H1 (cell line): ENCODE results near the gene POU2AF3. TPM values are rescaled to one million over a fixed set of nuclear protein-coding genes. Genes with fewer than 3 reads are reported as not detected.

Experiments
- CTCF ChIA-PET: fragments of 300-600 bp; sonication (Branson Sonifier 250); formaldehyde crosslinking; loops from one replicate; lab custom pipeline; 2021; ENCODE audit not compliant: partially characterized antibody; lab: Charles Lee
- POLR2A ChIA-PET: fragments of 300-600 bp; sonication (Branson Sonifier 250); formaldehyde crosslinking; loops from one replicate; lab custom pipeline; 2021; ENCODE audit warnings: inconsistent platforms; ENCODE audit not compliant: partially characterized antibody; lab: Charles Lee
- DNase-seq, 2 experiments: peaks; one replicate each; pipeline versions ENCODE4 v3.0.0 to v3.0.0-alpha.2; 2010 to 2022; ENCODE audit warnings: low spot score in 2 of 2, low read depth in 1 of 2, mixed read lengths in 1 of 2
- FAIRE-seq: peaks from 2 replicates; lab custom pipeline; 2011; peaks lifted over from hg19 to GRCh38; lab: Jason Lieb, UNC
- H2AFZ ChIP-seq: 2 replicates; pipeline ENCODE4 v1.8.1; 2012; ENCODE audit warnings: low read length, inconsistent platforms
- H2AK5ac ChIP-seq: 2 replicates; pipeline ENCODE4 v1.6.1; 2013; ENCODE audit warnings: low read depth, low read length
- H2BK120ac ChIP-seq: replicated peaks from 2 replicates; pipeline ENCODE3; 2013; ENCODE audit warnings: low read depth, low read length, inconsistent platforms
- H2BK12ac ChIP-seq: 2 replicates; pipeline ENCODE4 v1.6.1; 2013; ENCODE audit warnings: low read depth, low read length
- H2BK15ac ChIP-seq: 2 replicates; pipeline ENCODE4 v1.6.1; 2013; ENCODE audit warnings: low read length
- H2BK20ac ChIP-seq: 2 replicates; pipeline ENCODE4 v1.6.1; 2013; ENCODE audit warnings: low read length
- H2BK5ac ChIP-seq: 2 replicates; pipeline ENCODE4 v1.6.1; 2013; ENCODE audit warnings: low read depth, low read length
- H3K14ac ChIP-seq: 2 replicates; pipeline ENCODE4 v1.6.1; 2013; ENCODE audit warnings: inconsistent platforms; ENCODE audit not compliant: insufficient read length
- H3K18ac ChIP-seq: 2 replicates; pipeline ENCODE4 v1.6.1; 2013; ENCODE audit warnings: low read length; ENCODE audit errors: extremely low read depth
- H3K23ac ChIP-seq: 2 replicates; pipeline ENCODE4 v1.6.1; 2013; ENCODE audit warnings: inconsistent platforms; ENCODE audit not compliant: insufficient read length
- H3K23me2 ChIP-seq: 2 replicates; pipeline ENCODE4 v1.6.1; 2013; ENCODE audit warnings: low read depth, low read length
- H3K27ac ChIP-seq: 2 replicates; pipeline ENCODE4 v1.6.1; 2011; ENCODE audit warnings: low read depth, low read length, inconsistent platforms
- H3K27me3 ChIP-seq, 4 experiments: replicated peaks in 1 of 4; 1 replicate in 1 of 4; 2 replicates in 3 of 4; pipeline versions ENCODE4 v1.6.1 to v1.8.1; 2011 to 2013; ENCODE audit warnings: low read length in 3 of 4, mild to moderate bottlenecking in 3 of 4, inconsistent platforms in 2 of 4, mixed read lengths in 2 of 4, moderate library complexity in 1 of 4; ENCODE audit not compliant: control insufficient read depth in 3 of 4, insufficient read depth in 3 of 4; ENCODE audit errors: extremely low read depth in 1 of 4
- H3K36me3 ChIP-seq, 4 experiments: 2 replicates each; pipeline versions ENCODE4 v1.6.1 to v1.8.1; 2011 to 2013; ENCODE audit warnings: mild to moderate bottlenecking in 4 of 4, low read length in 3 of 4, moderate library complexity in 2 of 4, control low read depth in 1 of 4, inconsistent platforms in 1 of 4; ENCODE audit not compliant: insufficient read depth in 4 of 4, control insufficient read depth in 2 of 4
- H3K4ac ChIP-seq: replicated peaks from 2 replicates; pipeline ENCODE3; 2013; ENCODE audit warnings: low read length, low read depth, mixed read lengths, inconsistent platforms; ENCODE audit not compliant: insufficient read length
- H3K4me1 ChIP-seq, 4 experiments: replicated peaks in 1 of 4; 1 replicate in 1 of 4; 2 replicates in 3 of 4; pipeline versions ENCODE4 v1.6.1 to v1.8.1; 2011 to 2013; ENCODE audit warnings: low read length in 3 of 4, inconsistent platforms in 2 of 4, mixed read lengths in 1 of 4; ENCODE audit not compliant: insufficient read depth in 4 of 4, control insufficient read depth in 3 of 4
- H3K4me2 ChIP-seq, 2 experiments: 2 replicates each; pipeline versions ENCODE4 v1.6.1 to v1.8.1; 2011 to 2013; ENCODE audit warnings: low read depth in 2 of 2, low read length in 2 of 2, control low read depth in 1 of 2, inconsistent platforms in 1 of 2, mild to moderate bottlenecking in 1 of 2; ENCODE audit not compliant: insufficient read depth in 1 of 2
- H3K4me3 ChIP-seq, 4 experiments: fragments of 200-600, 300-600 bp in 1 of 4; sonication (generic), shearing (Covaris generic), sonication (Bioruptor Twin) in 1 of 4; 2 replicates each; pipeline versions ENCODE4 v1.5.1 to v1.8.1; 2011 to 2016; ENCODE audit warnings: low read length in 4 of 4, low read depth in 3 of 4, control low read depth in 2 of 4, inconsistent platforms in 2 of 4, mild to moderate bottlenecking in 2 of 4, mixed read lengths in 1 of 4, moderate library complexity in 1 of 4; ENCODE audit not compliant: insufficient read depth in 2 of 4; ENCODE audit errors: extremely low read depth in 1 of 4
- H3K56ac ChIP-seq: replicated peaks from 2 replicates; pipeline ENCODE3; 2013; ENCODE audit warnings: low read depth, mild to moderate bottlenecking, mixed read lengths, low read length, inconsistent platforms; ENCODE audit not compliant: insufficient read length
- H3K79me1 ChIP-seq: 2 replicates; pipeline ENCODE4 v1.6.1; 2013; ENCODE audit warnings: low read depth, low read length, control low read depth
- H3K79me2 ChIP-seq, 2 experiments: 2 replicates each; pipeline versions ENCODE4 v1.6.1 to v1.8.1; 2012 to 2013; ENCODE audit warnings: low read length in 2 of 2, mild to moderate bottlenecking in 2 of 2, inconsistent platforms in 1 of 2; ENCODE audit not compliant: insufficient read depth in 2 of 2, control insufficient read depth in 1 of 2
- H3K9ac ChIP-seq, 4 experiments: replicated peaks in 1 of 4; 1 replicate in 1 of 4; 2 replicates in 3 of 4; pipeline versions ENCODE4 v1.6.1 to v1.8.1; 2011 to 2013; ENCODE audit warnings: low read depth in 3 of 4, low read length in 3 of 4, control low read depth in 2 of 4, mild to moderate bottlenecking in 2 of 4, moderate library complexity in 2 of 4, inconsistent platforms in 1 of 4; ENCODE audit errors: extremely low read depth in 1 of 4
- H3K9me3 ChIP-seq, 2 experiments: 2 replicates each; pipeline versions ENCODE4 v1.6.1 to v1.8.1; 2012 to 2013; ENCODE audit warnings: mild to moderate bottlenecking in 2 of 2, moderate library complexity in 2 of 2, control low read depth in 1 of 2, inconsistent platforms in 1 of 2, low read depth in 1 of 2, low read length in 1 of 2, mixed read lengths in 1 of 2; ENCODE audit not compliant: insufficient read depth in 2 of 2
- H4K20me1 ChIP-seq, 2 experiments: replicated peaks in 1 of 2; 2 replicates each; pipeline versions ENCODE3 to v1.8.1; 2011 to 2013; ENCODE audit warnings: inconsistent platforms in 2 of 2, low read length in 2 of 2, mild to moderate bottlenecking in 1 of 2; ENCODE audit not compliant: insufficient read depth in 2 of 2, control insufficient read depth in 1 of 2
- H4K5ac ChIP-seq: 2 replicates; pipeline ENCODE4 v1.6.1; 2013; ENCODE audit warnings: low read length, low read depth, mixed read lengths, inconsistent platforms; ENCODE audit not compliant: insufficient read length
- H4K8ac ChIP-seq: 2 replicates; pipeline ENCODE4 v1.8.0; 2013; ENCODE audit warnings: mild to moderate bottlenecking, moderate library complexity, low read length, inconsistent platforms; ENCODE audit not compliant: insufficient read depth; ENCODE audit errors: extremely low read depth
- H4K91ac ChIP-seq: replicated peaks from 2 replicates; pipeline ENCODE3; 2013; ENCODE audit warnings: low read length, mixed read lengths, inconsistent platforms; ENCODE audit not compliant: insufficient read length
- KDM4A ChIP-seq: IDR thresholded peaks from one replicate; pipeline ENCODE4 v1.7.1; 2012; ENCODE audit warnings: low read depth, mild to moderate bottlenecking, moderate library complexity, low read length, inconsistent platforms; ENCODE audit not compliant: severe bottlenecking
- MAFK ChIP-seq: IDR thresholded peaks from 2 replicates; pipeline ENCODE4 v1.6.1; 2012; ENCODE audit warnings: low read depth, mild to moderate bottlenecking, improper control_type of control experiment, low read length
- RXRA ChIP-seq: IDR thresholded peaks from 2 replicates; pipeline ENCODE4 v1.6.1; 2011; ENCODE audit warnings: low read depth, mild to moderate bottlenecking, low read length, moderate library complexity; ENCODE audit not compliant: insufficient read depth
- SAP30 ChIP-seq: fragments of 300-600 bp; sonication (generic); IDR thresholded peaks from 2 replicates; pipeline ENCODE4 v1.7.1; 2012; ENCODE audit warnings: low read length, moderate library complexity, mild to moderate bottlenecking, inconsistent platforms; ENCODE audit not compliant: insufficient read depth, insufficient replicate concordance
- SP4 ChIP-seq: IDR thresholded peaks from 2 replicates; pipeline ENCODE4 v1.6.1; 2012; ENCODE audit warnings: low read length, inconsistent platforms
- TEAD4 ChIP-seq: IDR thresholded peaks from 2 replicates; pipeline ENCODE4 v1.6.1; 2012; ENCODE audit warnings: low read depth, low read length, inconsistent platforms, mixed read lengths
- WGBS, 2 experiments: shearing (Covaris generic) in 1 of 2; methylation state at CpG; one replicate each; pipeline versions ENCODE4 v1.1.6 to v1.1.7; 2013 to 2015; ENCODE audit warnings: low lambda C conversion rate in 2 of 2, mixed read lengths in 2 of 2, inconsistent platforms in 1 of 2, low coverage in 1 of 2, missing lambda C conversion rate in 1 of 2; ENCODE audit not compliant: insufficient replicate concordance in 2 of 2, insufficient coverage in 1 of 2, insufficient read length in 1 of 2; ENCODE audit errors: extremely low coverage in 1 of 2, missing lambda C conversion rate in 1 of 2; 5-methylcytosine and 5-hydroxymethylcytosine counted together
- polyA plus RNA-seq, 7 experiments: library from polyadenylated mRNA; depleted of rRNA in 3 of 7; stranded (reverse) in 5 of 7; unstranded in 2 of 7; fragments of >200 nt in 5 of 7; fragments of 200-250 nt in 2 of 7; gene quantifications; 1 replicate in 5 of 7; 2 replicates in 1 of 7; 4 replicates in 1 of 7; pipeline versions ENCODE4 v1.2.1 to v1.2.3, GENCODE V29; 2011 to 2013; ENCODE audit warnings: missing spikeins in 2 of 7, mixed read lengths in 2 of 7
- total RNA-seq: library from RNA; stranded (reverse); fragmentation: NEBNext Ultra II Directional; extraction: Animal tissue kit (Norgen Biotek cat#: 25700); gene quantifications from 2 replicates; pipeline ENCODE4 v1.2.1, GENCODE V29; 2021

POU2AF3 gene
- total and polyA plus RNA-seq, 2 of the 8 experiments (the other 6 are each of a cell fraction or from before 2014, with no cell fraction given), result 1.2 to 5.7 TPM

- H3K79me2 ChIP-seq, result no peaks in the 10 kb centered on the region
- H3K4me2 ChIP-seq, result no peak overlapping the region
- H3K56ac ChIP-seq, result no peak overlapping the region
- no peak overlapping the region for H4K5ac ChIP-seq
- no peak overlapping the region for H2BK15ac ChIP-seq
- H3K4ac ChIP-seq, result no peak overlapping the region
- H3K14ac ChIP-seq, result no peak overlapping the region
- CTCF ChIA-PET, result interaction anchor here (1.3 to 1.9 kb wide), 3 partner anchors 87 to 93 kb away, joined by 3 to 8 read pairs (median 6); no protein-coding TSS in a partner anchor
- H3K4me1 ChIP-seq, result peaks cover 0 to 4% (median 1%) of the 10 kb centered on the region in 4 experiments; a peak in 2 of 7 replicates
- no peak for DNase-seq
- no peak overlapping the region for H3K9ac ChIP-seq
- H2BK12ac ChIP-seq, result no peak overlapping the region
- H4K8ac ChIP-seq, result no peak overlapping the region
- no peaks in the 10 kb centered on the region for H4K20me1 ChIP-seq
- H3K23me2 ChIP-seq, result no peaks in the 10 kb centered on the region
- no peaks in the 10 kb centered on the region for H3K79me1 ChIP-seq
- H3K9me3 ChIP-seq, result no peaks in the 10 kb centered on the region
- no peak for FAIRE-seq
- no peak overlapping the region for H3K27ac ChIP-seq
- H2BK120ac ChIP-seq, result no peak overlapping the region
- no peak overlapping the region for H2AFZ ChIP-seq
- TF ChIP-seq MAFK (no peak), SAP30 (no peak), SP4 (no peak), KDM4A (no peak), RXRA (no peak), TEAD4 (no peak)
- H2BK5ac ChIP-seq, result no peak overlapping the region
- H2AK5ac ChIP-seq, result peak overlapping the region; percentile 53; the same call in 1 of the 2 replicates
- H2BK20ac ChIP-seq, result no peak overlapping the region
- no peak overlapping the region for H3K23ac ChIP-seq
- H4K91ac ChIP-seq, result no peak overlapping the region
- no peaks in the 10 kb centered on the region for H3K27me3 ChIP-seq
- POLR2A ChIA-PET, result no interaction called here
- no peak overlapping the region for H3K18ac ChIP-seq
- H3K36me3 ChIP-seq, result no peaks in the 10 kb centered on the region
- no peak overlapping the region for H3K4me3 ChIP-seq
- 92% methylated on average over 4 of the region's 4 CpGs; no CpG with 5 or more reads in 1 of the 2 experiments for WGBS, 2 experiments
Observed at GRCh38 chr11:111336062-111336461, 37.7 kb downstream of the POU2AF3 start.
